Stimulated activated CD8-positive, alpha-beta memory T cell treated with anti-CD3 and anti-CD28 coated beads, Interleukin-15, amount 100 ng/mL, for 24 hours (primary cell): ENCODE results near the gene ARMC5.
"Not testable (repeated sequence)": the region's sequence is repeated elsewhere in the genome, so short reads cannot be mapped to it uniquely, and the experiment has no call there.

Experiments
- DNase-seq: peaks from one replicate; pipeline ENCODE4 v3.0.0-alpha.2; 2020; ENCODE audit warnings: low read depth

ARMC5 gene

DNA sequence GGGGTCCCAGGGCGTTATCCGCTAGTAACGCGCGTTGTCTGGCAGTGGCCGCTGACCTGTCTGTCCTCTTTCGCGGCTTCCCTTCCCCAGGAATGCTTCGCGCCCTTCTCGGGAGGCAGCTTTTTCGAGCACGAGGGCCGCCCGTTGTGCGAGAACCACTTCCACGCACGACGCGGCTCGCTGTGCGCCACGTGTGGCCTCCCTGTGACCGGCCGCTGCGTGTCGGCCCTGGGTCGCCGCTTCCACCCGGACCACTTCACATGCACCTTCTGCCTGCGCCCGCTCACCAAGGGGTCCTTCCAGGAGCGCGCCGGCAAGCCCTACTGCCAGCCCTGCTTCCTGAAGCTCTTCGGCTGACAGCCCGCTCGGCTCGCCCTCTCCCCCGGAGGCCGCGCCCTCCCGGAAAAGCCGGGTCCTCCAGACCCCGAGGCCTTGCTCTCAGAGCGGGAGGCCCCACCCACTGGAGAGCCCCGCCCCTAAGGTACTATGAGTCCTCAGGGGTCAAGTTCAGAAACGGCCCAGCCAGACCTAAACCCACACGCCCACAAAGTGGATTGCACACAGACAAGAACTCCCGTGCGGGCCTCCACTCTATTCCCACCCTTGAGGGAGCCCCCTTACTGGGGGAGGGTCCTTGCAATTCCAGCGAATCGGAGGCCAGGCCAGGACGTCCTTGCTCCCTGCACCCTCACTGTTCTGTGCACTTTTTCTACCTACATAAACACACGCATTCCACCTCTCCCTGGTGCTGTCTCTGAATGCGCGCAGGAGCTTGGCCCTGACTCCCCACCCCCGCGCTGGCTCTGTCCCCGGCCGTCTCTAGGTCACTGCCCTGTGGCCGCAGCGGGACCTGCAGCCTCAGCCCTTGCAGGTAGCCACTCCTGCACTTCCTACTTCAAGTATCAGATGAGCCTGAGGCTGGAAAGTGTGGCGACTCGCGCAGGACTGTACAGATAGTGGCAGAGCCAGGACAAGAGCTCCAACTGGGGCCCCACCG, 18.2 kb downstream of the ARMC5 start:
- no peak for DNase-seq

GRCh38 chr16:31478956-31479355, 19.7 kb downstream of the ARMC5 start:
- no peak for DNase-seq

GRCh38 chr16:31479751-31480150, 20.4 kb downstream of the ARMC5 start:
- DNase-seq = no peak

GRCh38 chr16:31480851-31481536, 21.7 kb downstream of the ARMC5 start:
- no peak for DNase-seq

DNA sequence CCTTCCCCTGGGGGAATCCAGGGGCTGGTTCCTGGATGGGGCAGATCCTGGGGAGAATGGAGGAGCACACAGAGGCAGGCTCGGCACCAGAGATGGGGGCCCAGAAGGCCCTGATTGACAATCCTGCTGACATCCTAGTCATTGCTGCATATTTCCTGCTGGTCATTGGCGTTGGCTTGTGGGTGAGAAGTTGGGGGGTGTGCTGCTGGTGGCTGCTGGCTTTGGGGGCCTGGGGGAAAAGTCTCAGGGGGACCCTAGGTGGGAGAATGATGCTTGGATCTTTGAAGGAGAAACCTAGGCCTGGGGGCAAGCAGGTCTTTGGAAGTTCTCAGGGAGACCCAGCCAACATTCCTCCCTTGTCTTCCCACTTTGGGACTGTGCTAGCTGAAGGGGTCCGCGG, 23.8 kb downstream of the ARMC5 start, which contains the start of gene SLC5A2:
SLC5A2 (plus strand) TSS at position 43 of the 400 bp plus-strand sequence; CDS start at position 57, 14 bp downstream.
- DNase-seq = no peak

- not testable (repeated sequence) for DNase-seq
Observed at GRCh38 chr16:31484048-31484447, 24.7 kb downstream of the ARMC5 start.

GRCh38 chr16:31484491-31485171, 25.3 kb downstream of the ARMC5 start:
- no peak for DNase-seq

DNA sequence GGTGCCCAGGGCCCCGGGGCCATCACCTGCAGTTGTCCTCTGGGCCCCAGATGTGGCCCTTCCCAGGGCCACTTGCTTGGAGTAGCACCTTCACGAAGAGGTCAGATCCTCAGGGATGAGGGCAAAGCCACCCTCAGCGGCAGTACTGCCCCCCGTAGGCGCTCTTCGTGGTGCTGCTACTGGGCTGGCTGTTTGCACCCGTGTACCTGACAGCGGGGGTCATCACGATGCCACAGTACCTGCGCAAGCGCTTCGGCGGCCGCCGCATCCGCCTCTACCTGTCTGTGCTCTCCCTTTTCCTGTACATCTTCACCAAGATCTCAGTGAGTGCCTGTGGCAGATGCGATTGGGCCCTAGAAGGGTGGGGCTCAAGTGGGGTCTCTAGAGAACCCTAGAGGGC, 26.3 kb downstream of the ARMC5 start:
- no peak for DNase-seq

DNA sequence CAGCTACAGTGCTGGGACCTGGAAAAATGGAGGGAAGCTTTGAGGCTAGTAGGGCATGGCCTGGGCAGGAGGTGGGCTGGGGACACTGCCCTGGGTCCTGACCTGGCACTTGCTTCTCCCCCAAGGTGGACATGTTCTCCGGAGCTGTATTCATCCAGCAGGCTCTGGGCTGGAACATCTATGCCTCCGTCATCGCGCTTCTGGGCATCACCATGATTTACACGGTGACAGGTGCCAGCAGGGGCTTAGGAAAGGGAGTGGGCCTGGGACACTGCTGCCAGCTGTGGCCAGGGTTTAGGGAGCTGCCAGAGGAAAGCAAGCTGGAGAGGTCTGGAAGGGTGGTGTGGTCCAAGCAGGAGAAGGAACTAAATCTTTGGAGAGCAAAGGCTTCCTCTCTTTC, 26.7 kb downstream of the ARMC5 start:
- no peak for DNase-seq

DNA sequence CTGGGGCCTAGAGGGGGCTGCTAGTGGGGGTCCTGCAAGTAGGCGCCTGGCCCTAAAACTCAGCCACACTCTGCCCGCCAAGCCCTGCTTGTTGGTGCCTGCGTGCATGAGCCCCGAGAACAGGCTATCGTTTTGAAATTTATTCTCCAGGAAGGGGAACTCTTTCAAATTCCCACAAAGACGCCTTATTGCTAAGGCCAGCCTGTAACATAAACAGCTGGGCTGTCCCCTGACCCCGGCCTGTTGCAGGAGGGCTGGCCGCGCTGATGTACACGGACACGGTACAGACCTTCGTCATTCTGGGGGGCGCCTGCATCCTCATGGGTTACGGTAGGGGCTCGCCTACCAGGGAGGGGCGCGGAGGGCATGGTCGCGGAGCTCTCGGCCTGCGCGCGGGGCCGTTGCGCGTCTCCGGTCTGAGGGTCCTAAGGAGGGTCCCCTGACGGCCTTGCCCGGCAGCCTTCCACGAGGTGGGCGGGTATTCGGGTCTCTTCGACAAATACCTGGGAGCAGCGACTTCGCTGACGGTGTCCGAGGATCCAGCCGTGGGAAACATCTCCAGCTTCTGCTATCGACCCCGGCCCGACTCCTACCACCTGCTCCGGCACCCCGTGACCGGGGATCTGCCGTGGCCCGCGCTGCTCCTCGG, 27.9 kb downstream of the ARMC5 start:
- DNase-seq = no peak

DNA sequence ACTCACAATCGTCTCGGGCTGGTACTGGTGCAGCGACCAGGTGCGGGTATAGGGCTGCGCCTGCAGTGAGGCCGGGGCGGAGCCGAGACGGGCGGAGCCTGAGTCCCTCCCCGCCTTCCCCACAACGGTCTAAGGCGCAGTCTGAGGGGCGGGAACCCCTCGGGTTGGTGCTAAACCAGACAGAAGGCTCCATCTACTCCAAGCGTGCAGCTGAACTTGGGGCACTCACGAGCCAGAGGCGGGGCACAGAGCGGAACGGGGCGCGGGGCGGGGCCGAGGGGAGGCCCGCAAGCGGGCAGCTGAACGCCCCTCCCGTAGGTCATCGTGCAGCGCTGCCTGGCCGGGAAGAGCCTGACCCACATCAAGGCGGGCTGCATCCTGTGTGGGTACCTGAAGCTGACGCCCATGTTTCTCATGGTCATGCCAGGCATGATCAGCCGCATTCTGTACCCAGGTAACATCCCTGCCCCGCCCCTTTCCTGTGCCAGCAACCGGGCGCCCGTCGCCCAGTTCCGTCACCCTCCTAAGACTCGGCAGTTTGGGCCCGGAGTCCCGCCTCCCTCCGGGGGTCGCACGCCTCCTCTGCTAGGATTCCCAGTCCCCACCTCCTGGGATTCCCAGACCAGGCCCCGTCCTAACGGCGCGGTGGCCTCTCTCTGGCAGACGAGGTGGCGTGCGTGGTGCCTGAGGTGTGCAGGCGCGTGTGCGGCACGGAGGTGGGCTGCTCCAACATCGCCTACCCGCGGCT, 28.6 kb downstream of the ARMC5 start:
- DNase-seq = no peak

- no peak for DNase-seq
Observed at GRCh38 chr16:31488468-31489297, 29.4 kb downstream of the ARMC5 start.

- DNase-seq = no peak
Observed at GRCh38 chr16:31489298-31489564, 29.9 kb downstream of the ARMC5 start.

GRCh38 chr16:31489616-31490584, 30.6 kb downstream of the ARMC5 start:
- no peak for DNase-seq

DNA sequence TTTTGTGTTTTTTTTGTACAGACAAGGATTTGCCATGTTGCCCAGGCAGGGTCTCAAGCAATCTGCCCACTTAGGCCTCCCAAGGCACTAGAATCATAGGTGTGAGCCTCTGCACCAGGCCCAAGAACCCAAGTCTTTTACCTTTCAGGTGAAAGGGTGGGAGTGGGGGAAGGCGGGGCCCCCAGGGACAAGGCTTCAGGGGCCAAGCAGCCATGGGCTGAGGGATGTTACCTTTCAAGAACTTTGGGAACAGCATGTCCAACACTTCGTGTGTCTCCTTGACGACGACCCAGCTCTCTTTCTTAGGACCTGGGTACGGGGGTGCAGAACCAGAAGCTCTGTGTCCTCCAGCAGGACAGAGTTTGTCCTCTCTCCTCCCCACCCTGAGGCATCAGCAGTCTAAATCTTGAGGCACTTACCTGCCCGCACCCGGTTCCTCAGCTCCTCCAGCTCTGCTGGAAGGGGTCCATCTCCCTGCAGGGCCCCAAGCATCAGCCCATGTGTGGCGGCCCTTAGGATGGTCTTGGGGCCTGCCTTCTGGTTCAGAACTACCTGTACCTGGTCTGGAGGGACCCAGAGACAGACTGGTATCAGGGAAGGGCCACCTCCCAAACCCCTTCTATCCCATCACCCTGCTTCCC, 32.6 kb downstream of the ARMC5 start:
- DNase-seq = no peak

- no peak for DNase-seq
Observed at GRCh38 chr16:31493506-31494125, 34.3 kb downstream of the ARMC5 start.

DNA sequence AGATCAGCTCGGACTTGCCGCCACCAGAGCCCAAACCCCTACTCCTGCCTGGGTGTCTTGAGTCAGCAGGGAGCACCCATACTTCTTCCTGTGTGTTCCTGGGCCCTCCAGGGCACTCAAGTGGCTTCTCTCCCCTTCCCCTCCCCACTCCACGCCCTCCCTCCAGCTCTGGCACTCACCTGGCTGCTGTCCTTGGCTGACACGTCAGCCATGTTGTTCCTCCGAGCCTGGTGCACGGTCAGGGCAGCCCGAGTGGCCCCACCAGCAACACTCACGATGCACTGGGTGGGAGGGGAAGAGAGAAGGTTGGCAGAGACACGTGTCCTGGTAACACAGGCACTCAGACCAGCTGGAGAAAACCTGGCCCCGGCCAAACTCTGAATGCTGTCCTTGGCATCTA, 37.4 kb downstream of the ARMC5 start:
- no peak for DNase-seq

DNA sequence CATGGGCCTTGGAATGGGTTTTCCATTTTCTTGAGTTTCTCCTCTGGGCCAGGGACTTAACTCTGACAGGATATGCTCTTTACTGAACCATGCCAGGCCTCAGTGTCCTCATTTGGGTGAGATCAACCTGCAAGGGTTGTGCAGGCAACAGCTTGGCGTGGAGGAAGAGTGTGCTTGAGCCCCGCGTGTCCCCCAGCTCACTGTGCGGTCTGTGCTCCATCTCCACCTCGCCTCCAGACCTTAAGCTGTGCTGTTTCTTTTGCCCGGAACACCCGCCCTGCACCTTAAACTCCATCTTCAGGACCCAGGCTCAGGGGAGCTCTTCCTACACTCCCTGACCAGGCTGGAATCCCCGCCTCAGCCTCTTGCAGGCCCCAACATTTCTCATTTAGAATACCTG, 39.2 kb downstream of the ARMC5 start:
- DNase-seq = no peak
